ENCODE data around the gene CYREN. TPM values are rescaled to one million over a fixed set of nuclear protein-coding genes. Genes with fewer than 3 reads are reported as not detected.
"Not testable (repeated sequence)": the region's sequence is repeated elsewhere in the genome, so short reads cannot be mapped to it uniquely, and the experiment has no call there.

The CYREN gene
- total RNA-seq, 1 donor from 2014 or later: 50.1 TPM

DNA sequence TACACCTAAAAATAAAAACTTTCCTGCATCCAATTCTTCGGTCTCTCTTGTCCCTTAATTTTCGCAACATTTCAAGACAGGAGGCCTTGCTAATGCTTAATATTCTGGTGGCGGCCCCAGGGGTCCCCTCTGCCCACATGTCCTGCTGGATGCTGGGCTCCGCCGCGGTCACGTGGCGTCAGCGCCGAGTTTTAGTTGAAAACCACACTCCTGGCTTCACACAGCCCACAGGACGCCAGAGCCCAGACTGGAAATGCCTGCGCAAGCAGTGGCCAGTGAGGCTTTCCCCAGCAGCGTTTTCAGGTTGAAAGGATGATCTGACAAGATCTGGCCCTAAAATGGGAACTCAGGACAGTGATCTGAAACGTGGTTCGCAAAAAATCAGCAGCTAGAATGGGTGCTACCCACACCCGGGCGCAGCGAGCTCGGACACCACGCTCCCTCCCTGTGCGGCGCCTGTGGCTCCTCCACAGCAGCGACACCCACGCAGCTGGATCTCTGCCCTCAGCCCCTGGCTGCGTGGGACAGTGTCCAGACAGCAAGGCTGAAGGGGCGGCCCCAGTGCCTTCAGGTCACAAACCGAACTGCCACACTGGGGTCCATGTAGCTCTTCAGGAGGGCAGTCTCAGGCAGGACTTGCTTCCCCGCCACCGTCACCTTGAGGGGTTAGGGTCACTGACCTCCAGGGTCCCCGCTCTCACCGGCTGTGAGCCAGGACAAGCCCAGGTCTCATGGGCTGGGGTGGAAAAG, 11.6 kb upstream of the CYREN start:
- DNase-seq (ENCODE audit: low spot score): no peak
- intact Hi-C loops (cut with micrococcal nuclease): no loop called here
- Mint-ChIP-seq H3K27ac (no peak overlapping the region), H3K36me3 (ENCODE audit: low read depth) (peaks cover 69% of the 10 kb centered on the region), H3K4me1 (ENCODE audit: low read depth) (peaks cover 2% of the 10 kb centered on the region), H3K27me3 (ENCODE audit: low read depth) (no peaks in the 10 kb centered on the region), H3K9me3 (peaks cover 29% of the 10 kb centered on the region), H3K4me3 (ENCODE audit: low read depth) (no peak overlapping the region)

DNA sequence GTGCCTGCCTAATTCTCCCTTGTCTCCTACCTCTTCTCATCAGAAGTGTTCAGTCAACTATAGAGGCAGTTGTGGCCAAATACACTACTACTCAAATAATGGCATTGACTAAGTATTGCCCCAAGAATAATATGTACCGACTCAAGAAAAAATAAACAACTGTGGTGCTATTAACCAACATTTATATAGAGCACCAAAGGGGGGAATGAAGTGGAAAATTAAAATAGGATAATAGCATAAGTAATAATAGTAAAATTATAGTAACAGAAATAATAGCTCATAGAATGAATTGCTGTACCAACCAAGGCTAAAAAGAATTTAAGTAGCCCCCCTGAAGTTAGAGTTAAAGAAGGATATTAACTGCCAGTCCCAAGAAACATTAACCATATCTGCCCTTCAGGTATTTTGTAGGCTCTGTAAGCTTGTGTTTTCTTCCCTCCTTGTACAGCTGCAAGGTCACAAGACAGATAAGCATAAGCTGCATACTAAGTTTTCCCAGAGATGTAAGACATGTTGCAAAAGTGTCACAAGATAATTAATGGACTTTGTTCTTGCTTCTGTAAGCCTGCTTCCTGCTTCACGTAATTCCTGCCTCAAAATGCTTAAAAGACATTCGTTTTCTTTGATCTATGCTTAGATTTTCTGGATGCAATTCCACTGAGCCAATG, 10.9 kb upstream of the CYREN start:
- Mint-ChIP-seq H3K27ac (no peak overlapping the region), H3K27me3 (ENCODE audit: low read depth) (no peaks in the 10 kb centered on the region), H3K9me3 (peaks cover 29% of the 10 kb centered on the region), H3K36me3 (ENCODE audit: low read depth) (peaks cover 64% of the 10 kb centered on the region), H3K4me3 (ENCODE audit: low read depth) (no peak overlapping the region), H3K4me1 (ENCODE audit: low read depth) (peaks cover 2% of the 10 kb centered on the region)
- intact Hi-C loops (cut with micrococcal nuclease): no loop called here
- no peak for DNase-seq (ENCODE audit: low spot score)

DNA sequence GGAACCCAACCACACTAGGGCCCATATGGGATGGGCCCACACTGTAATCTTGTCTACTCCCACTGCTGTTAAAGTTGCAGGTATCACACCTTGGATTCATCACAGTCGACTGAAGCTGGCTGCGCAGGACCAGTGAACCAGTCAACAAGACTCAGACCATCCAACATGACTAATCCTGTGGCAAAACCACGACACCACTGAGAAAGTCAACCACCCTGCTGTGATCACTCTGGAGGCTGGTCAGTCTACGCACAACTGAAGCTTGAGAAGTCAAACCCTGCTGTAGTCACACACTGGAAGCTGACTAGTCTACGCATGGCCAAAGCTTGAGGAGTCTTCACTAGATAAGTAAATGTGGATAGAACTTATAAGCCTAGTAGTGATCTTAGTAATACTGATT, 9.6 kb upstream of the CYREN start:
- intact Hi-C loops (cut with micrococcal nuclease): no loop called here
- Mint-ChIP-seq H3K27ac (no peak overlapping the region), H3K4me3 (ENCODE audit: low read depth) (no peak overlapping the region), H3K27me3 (ENCODE audit: low read depth) (no peaks in the 10 kb centered on the region), H3K4me1 (ENCODE audit: low read depth) (peaks cover 2% of the 10 kb centered on the region), H3K9me3 (peaks cover 29% of the 10 kb centered on the region), H3K36me3 (ENCODE audit: low read depth) (peaks cover 53% of the 10 kb centered on the region)
- no peak for DNase-seq (ENCODE audit: low spot score)

DNA sequence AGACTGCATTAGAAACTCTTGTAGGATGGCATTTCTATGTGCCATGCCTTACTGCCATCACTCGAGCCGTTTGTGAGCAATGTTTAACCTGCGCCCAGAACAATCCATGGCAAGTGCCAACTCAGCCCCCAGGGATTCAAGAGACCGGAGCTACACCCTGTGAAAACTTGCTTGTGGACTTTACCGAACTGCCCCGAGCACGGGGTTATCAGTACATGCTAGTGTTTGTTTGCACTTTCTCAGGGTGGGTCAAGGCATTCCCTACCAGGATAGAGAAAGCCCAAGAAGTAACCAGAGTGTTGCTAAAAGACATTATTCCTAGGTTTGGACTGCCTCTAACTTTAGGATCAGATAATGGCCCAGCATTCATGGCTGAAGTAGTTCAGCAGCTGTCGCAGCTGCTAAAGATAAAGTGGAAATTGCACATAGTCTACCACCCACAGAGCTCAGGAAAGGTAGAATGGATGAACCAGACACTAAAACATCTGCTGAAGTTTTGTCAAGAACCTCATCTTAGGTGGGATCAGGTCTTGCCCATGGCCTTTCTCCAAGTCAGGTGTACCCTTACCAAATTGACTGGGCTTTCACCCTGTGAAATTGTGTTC, 8.9 kb upstream of the CYREN start:
- DNase-seq (ENCODE audit: low spot score): no peak
- peaks cover 2% of the 10 kb centered on the region for H3K4me1 Mint-ChIP-seq (ENCODE audit: low read depth)
- peaks cover 29% of the 10 kb centered on the region for H3K9me3 Mint-ChIP-seq
- peaks cover 48% of the 10 kb centered on the region for H3K36me3 Mint-ChIP-seq (ENCODE audit: low read depth)
- H3K4me3 Mint-ChIP-seq (ENCODE audit: low read depth): no peak overlapping the region
- H3K27me3 Mint-ChIP-seq (ENCODE audit: low read depth): no peaks in the 10 kb centered on the region
- H3K27ac Mint-ChIP-seq: no peak overlapping the region
- intact Hi-C loops (cut with micrococcal nuclease): loop anchor here (10.0 kb wide), 2 partner anchors 445 to 745 kb away; no protein-coding TSS in a partner anchor

DNA sequence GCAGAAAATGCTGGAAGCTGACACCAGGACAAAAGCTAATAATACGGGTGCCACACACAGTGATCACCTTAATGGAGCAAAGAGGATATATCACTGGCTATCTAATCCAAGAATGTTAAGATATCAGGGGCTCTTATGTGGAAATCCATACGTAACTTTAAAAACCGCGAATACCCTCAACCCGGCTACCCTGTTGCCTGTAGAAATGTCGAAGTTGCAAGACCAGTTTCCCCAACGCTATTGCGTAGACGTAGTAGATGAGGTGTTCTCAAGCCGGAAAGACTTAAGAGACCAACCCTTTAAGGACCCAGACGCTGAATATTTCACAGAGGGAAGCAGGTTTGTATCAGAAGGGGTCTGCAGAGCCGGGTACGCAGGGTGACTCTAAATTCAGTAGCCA, 7.9 kb upstream of the CYREN start:
- Mint-ChIP-seq H3K27me3 (ENCODE audit: low read depth) (no peaks in the 10 kb centered on the region), H3K36me3 (ENCODE audit: low read depth) (peaks cover 38% of the 10 kb centered on the region), H3K27ac (no peak overlapping the region), H3K9me3 (peaks cover 29% of the 10 kb centered on the region), H3K4me3 (ENCODE audit: low read depth) (no peak overlapping the region), H3K4me1 (ENCODE audit: low read depth) (peaks cover 2% of the 10 kb centered on the region)
- intact Hi-C loops (cut with micrococcal nuclease): loop anchor here (10.0 kb wide), 2 partner anchors 444 to 744 kb away; no protein-coding TSS in a partner anchor
- no peak for DNase-seq (ENCODE audit: low spot score)

DNA sequence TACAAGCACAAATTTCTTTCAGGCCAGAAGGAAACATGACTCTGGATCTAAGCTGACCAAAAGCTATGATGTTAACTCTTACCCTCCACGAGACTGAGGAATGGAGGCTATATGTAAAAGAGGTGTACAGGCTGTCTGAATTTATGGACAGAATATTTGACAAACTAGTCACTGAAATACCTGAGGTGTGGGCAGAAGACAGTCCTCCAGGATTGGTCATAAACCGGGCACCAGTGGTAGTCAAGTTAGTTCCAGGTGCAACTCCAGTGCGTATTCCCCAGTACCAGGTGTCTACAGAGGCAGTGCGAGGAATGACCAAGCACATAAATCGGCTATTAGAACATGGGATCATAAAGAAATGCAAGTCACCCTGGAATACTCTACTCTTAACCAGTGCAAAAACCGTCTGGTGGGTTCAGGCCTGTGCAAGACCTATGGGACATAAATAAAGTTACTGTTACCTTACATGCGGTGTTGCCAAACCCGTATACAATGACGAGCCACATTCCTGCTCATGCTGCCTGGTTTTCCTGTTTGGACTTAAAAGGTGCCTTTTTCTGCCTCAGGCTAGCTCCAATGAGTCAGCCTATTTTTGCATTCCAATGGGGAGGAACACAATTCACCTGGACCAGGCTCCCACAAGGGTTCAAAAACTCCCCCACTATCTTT, 6.7 kb upstream of the CYREN start:
- Mint-ChIP-seq H3K9me3 (peaks cover 24% of the 10 kb centered on the region), H3K27me3 (ENCODE audit: low read depth) (no peaks in the 10 kb centered on the region), H3K27ac (no peak overlapping the region), H3K36me3 (ENCODE audit: low read depth) (peaks cover 26% of the 10 kb centered on the region), H3K4me1 (ENCODE audit: low read depth) (peaks cover 3% of the 10 kb centered on the region), H3K4me3 (ENCODE audit: low read depth) (no peak overlapping the region)
- no peak for DNase-seq (ENCODE audit: low spot score)
- intact Hi-C loops (cut with micrococcal nuclease): loop anchor here (10.0 kb wide), 2 partner anchors 442 to 742 kb away; no protein-coding TSS in a partner anchor

DNA sequence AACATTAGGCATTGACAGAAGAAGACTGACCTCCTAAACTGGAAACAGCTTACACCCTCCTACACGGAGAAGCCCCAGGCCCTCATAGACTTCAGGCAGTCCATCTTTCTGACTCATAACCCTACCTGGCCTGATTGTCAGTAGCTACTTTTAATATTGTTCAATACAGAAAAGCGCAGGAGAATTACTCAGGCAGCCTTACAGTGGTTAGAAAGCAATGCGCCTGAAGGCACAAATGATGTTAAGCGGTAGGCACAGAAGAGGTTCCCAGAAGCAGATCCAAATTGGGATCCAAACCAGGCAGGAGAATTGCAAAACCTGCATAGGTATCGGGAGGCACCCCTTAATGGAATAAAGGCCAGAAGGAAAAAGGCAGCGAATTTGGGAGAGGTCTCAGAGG, 5.4 kb upstream of the CYREN start:
- H3K4me1 Mint-ChIP-seq (ENCODE audit: low read depth): peaks cover 7% of the 10 kb centered on the region
- intact Hi-C loops (cut with micrococcal nuclease): loop anchor here (10.0 kb wide), 2 partner anchors 441 to 741 kb away; no protein-coding TSS in a partner anchor
- no peak overlapping the region for H3K27ac Mint-ChIP-seq
- no peaks in the 10 kb centered on the region for H3K27me3 Mint-ChIP-seq (ENCODE audit: low read depth)
- DNase-seq (ENCODE audit: low spot score): no peak
- H3K9me3 Mint-ChIP-seq: peaks cover 13% of the 10 kb centered on the region
- H3K36me3 Mint-ChIP-seq (ENCODE audit: low read depth): peaks cover 13% of the 10 kb centered on the region
- H3K4me3 Mint-ChIP-seq (ENCODE audit: low read depth): no peak overlapping the region

DNA sequence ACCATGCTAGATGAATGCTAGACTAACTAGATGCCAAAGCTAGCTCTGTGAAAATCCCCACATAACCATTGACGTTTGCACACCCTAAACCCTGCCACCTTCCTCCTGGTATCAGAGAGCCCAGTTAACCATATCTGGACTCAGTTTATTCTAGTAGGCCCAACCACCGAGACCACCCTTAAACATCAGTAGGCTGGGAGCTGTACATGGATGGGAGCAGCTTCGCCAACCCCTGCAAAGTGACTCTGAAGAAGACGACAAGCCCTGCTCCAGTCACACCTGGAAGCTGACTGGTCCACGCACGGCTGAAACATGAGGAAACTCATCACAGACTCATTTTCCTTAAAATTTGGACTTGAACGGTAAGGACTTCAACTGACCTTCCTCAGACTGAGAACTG, 4.4 kb upstream of the CYREN start:
- no peaks in the 10 kb centered on the region for H3K27me3 Mint-ChIP-seq (ENCODE audit: low read depth)
- intact Hi-C loops (cut with micrococcal nuclease): loop anchor here (5.0 to 10.0 kb wide), 4 partner anchors 382 to 740 kb away; partner anchors contain the start of genes NUP205 and STMP1
- no peak overlapping the region for H3K27ac Mint-ChIP-seq
- DNase-seq (ENCODE audit: low spot score): peak; percentile 3
- peaks cover 5% of the 10 kb centered on the region for H3K9me3 Mint-ChIP-seq
- H3K4me3 Mint-ChIP-seq (ENCODE audit: low read depth): no peak overlapping the region
- H3K4me1 Mint-ChIP-seq (ENCODE audit: low read depth): peaks cover 6% of the 10 kb centered on the region
- H3K36me3 Mint-ChIP-seq (ENCODE audit: low read depth): peaks cover 3% of the 10 kb centered on the region

DNA sequence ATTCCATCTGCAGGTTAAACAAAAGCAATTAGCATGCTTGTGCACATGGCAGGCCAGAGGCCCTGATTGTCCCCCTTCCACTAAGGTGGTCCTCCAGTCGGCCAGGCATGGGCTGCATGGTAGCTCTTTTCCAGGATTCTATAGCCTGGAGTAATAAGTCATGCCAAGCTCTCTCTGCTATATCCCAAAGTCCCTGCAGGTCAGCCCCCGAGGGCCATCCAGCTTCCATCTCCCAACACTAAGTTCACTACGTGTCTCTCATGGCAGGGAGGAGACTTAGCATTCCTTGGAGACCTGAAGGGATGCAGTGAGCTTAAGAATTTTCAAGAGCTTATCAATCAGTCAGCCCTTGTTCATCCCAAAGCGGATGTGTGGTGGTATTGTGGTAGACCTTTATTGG, 3.4 kb upstream of the CYREN start:
- H3K4me3 Mint-ChIP-seq (ENCODE audit: low read depth); H3K27me3 Mint-ChIP-seq (ENCODE audit: low read depth); H3K27ac Mint-ChIP-seq; H3K9me3 Mint-ChIP-seq: not testable (repeated sequence)
- Mint-ChIP-seq H3K36me3 (ENCODE audit: low read depth) (peaks cover 13% of the 10 kb centered on the region), H3K4me1 (ENCODE audit: low read depth) (peaks cover 16% of the 10 kb centered on the region)
- intact Hi-C loops (cut with micrococcal nuclease): loop anchor here (5.0 to 10.0 kb wide), 4 partner anchors 383 to 739 kb away; partner anchors contain the start of genes NUP205 and STMP1
- DNase-seq (ENCODE audit: low spot score): peak; percentile 6

DNA sequence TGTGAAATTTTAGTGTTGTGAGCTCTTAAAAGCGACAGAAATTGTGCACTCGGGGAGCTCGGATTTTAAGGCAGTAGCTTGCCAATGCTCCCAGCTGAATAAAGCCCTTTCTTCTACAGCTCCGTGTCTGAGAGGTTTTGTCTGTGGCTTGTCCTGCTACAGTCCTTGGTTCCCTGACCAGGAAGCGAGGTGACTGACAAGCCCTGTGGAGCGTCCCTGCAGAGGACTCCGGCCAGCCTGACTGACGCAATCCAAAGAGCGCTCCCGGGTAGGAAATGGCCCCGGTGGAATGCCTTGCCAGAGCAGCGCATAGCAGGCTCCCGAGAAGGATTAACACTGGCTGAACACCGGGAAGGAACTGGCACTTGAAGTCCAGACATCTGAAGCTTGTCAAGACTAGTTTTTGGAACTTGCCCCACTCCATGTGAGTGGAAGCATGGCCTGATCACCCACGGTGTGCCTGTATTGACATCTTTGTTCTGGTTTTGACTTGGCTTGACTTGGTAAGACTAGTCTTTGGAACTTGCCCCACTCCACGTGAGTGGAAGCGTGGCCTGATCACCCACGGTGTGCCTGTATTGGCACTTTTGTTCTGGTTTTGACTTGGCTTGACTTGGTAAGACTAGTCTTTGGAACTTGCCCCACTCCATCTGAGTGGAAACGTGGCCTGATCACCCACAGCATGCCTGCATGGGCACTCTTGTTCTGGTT, 1.2 kb upstream of the CYREN start:
- H3K9me3 Mint-ChIP-seq; H3K27me3 Mint-ChIP-seq (ENCODE audit: low read depth): not testable (repeated sequence)
- Mint-ChIP-seq H3K27ac (peak overlapping the region; percentile 70), H3K4me3 (ENCODE audit: low read depth) (peak overlapping the region; percentile 61), H3K4me1 (ENCODE audit: low read depth) (peaks cover 33% of the 10 kb centered on the region), H3K36me3 (ENCODE audit: low read depth) (peaks cover 34% of the 10 kb centered on the region)
- peak; percentile 8 for DNase-seq (ENCODE audit: low spot score)
- intact Hi-C loops (cut with micrococcal nuclease): loop anchor here (2.0 to 10.0 kb wide), 5 partner anchors 39 to 737 kb away; partner anchors contain the start of genes NUP205, STMP1 and WDR91

DNA sequence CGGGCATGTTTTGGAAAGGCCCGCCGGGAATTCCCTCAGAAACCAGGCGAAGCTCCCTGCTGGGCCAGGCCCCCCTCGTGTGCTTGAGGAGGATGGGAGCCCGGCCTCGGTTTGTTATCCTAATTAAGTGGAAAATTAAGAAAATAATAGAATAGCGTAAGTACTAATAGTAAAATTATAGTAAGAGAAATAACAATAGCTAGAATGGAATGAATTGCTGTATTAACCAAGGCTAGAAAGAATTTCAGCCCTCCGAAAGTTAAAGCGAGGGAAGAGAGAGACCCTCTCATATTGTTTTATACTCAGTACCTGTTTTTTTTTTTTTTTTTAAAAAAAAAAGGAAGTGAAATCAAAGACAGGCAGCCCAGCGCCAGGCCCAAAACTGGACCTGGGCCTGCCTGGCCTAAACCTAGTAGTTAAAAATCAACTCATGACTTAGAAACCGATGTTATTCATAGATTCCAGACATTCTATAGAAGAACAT, 533 bp upstream of the CYREN start:
- not testable (repeated sequence) for H3K27me3 Mint-ChIP-seq (ENCODE audit: low read depth); H3K9me3 Mint-ChIP-seq; DNase-seq (ENCODE audit: low spot score)
- intact Hi-C loops (cut with micrococcal nuclease): loop anchor here (1.0 to 10.0 kb wide), 6 partner anchors 23 to 736 kb away; partner anchors contain the start of genes NUP205, STMP1, TMEM140 and WDR91
- peak overlapping the region; percentile 85 for H3K4me3 Mint-ChIP-seq (ENCODE audit: low read depth)
- peaks cover 38% of the 10 kb centered on the region for H3K36me3 Mint-ChIP-seq (ENCODE audit: low read depth)
- peaks cover 33% of the 10 kb centered on the region for H3K4me1 Mint-ChIP-seq (ENCODE audit: low read depth)
- H3K27ac Mint-ChIP-seq: peak overlapping the region; percentile 92

DNA sequence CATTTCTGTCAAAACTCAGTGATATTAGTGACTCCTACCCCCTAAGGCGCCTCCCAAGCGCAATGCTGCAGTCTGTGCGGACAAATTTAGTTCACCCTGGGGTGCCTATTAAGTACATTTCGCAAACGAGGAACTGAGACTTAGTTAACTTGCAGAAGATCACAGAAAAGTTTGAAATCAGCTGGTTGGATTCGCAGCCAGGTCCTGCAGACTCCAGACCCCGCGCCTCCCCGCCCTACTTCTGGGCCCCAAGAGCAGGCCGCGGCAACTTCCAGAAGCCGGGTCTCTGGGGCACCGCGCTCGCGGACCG, 588 bp downstream of the CYREN start:
- intact Hi-C loops (cut with micrococcal nuclease): loop anchor here (1.0 to 10.0 kb wide), 8 partner anchors 22 to 735 kb away; partner anchors contain the start of genes AGBL3, BPGM, NUP205 and STMP1
- Mint-ChIP-seq H3K4me3 (ENCODE audit: low read depth) (peak overlapping the region; percentile 95), H3K9me3 (no peaks in the 10 kb centered on the region), H3K4me1 (ENCODE audit: low read depth) (peaks cover 33% of the 10 kb centered on the region), H3K27ac (peak overlapping the region; percentile 95), H3K36me3 (ENCODE audit: low read depth) (peaks cover 49% of the 10 kb centered on the region), H3K27me3 (ENCODE audit: low read depth) (no peaks in the 10 kb centered on the region)
- DNase-seq (ENCODE audit: low spot score): no peak

All from activated T-helper 2 cell treated with anti-CD3 and anti-CD28 coated beads, Interferon-gamma antibody, Interleukin-2, Interleukin-4, amounts not matched to agents 10 μg/mL and 5 μg/mL and 100 μg/mL, durations not matched to agents 14 hours and 24 hours and 36 hours (primary cell).